Motor neuron (in vitro differentiated cells): Measurements from ENCODE around the gene ZCWPW1. TPM values are rescaled to one million over a fixed set of nuclear protein-coding genes. Genes with fewer than 3 reads are reported as not detected.

Experiments
- ATAC-seq, 8 experiments: fragments of 200-7000 bp; cut with Tn5 transposase; replicated peaks in 6 of 8; 2 replicates each; pipeline ENCODE4 v1.8.0; 2021; ENCODE audit warnings: mild to moderate bottlenecking in 8 of 8, moderate library complexity in 8 of 8
- H3K27ac ChIP-seq, 2 donors: fragments of 250-450 bp; sonication (Bioruptor Pico); 2 replicates each; pipeline ENCODE4 v1.9.0; 2021; ENCODE audit warnings: antibody characterized with exemption in 2 of 2, mild to moderate bottlenecking in 2 of 2, moderate library complexity in 1 of 2
- H3K4me1 ChIP-seq, 2 donors: fragments of 250-450 bp; sonication (Bioruptor Pico); replicated peaks in 1 of 2; 2 replicates each; pipeline ENCODE4 v1.6.1; 2021; ENCODE audit warnings: antibody characterized with exemption in 2 of 2, mild to moderate bottlenecking in 2 of 2, moderate library complexity in 1 of 2
- H3K4me3 ChIP-seq, 5 donors: fragments of 250-450 bp; sonication (Bioruptor Pico); 2 replicates each; pipeline ENCODE4 v1.9.0; 2021; ENCODE audit warnings: antibody characterized with exemption in 5 of 5, mild to moderate bottlenecking in 5 of 5, moderate library complexity in 4 of 5
- WGBS, 10 experiments: fragments of 450-650 bp; shearing (Covaris generic); methylation state at CpG; one replicate each; pipeline ENCODE4 v1.0.0; 2022; 5-methylcytosine and 5-hydroxymethylcytosine counted together
- in situ Hi-C, 9 experiments: fragments of 400-800 bp; cut with MboI; loops; one replicate each; pipeline ENCODE4 v1.15.0; 2021; ENCODE audit warnings: low sequenced_read_pairs in 9 of 9, low pct_unique_long_range_greater_than_20kb in 2 of 9; ENCODE audit not compliant: unreplicated experiment in 9 of 9
- total RNA-seq, 8 experiments: library from RNA; unstranded; fragments of 300-600 nt; gene quantifications; 2 replicates each; pipeline versions ENCODE4 v1.2.3 to v1.2.4, GENCODE V29; 2022

ZCWPW1 gene
- total RNA-seq, 8 experiments from 2014 or later = 2.2 to 12.3 (median 3.5) TPM

DNA sequence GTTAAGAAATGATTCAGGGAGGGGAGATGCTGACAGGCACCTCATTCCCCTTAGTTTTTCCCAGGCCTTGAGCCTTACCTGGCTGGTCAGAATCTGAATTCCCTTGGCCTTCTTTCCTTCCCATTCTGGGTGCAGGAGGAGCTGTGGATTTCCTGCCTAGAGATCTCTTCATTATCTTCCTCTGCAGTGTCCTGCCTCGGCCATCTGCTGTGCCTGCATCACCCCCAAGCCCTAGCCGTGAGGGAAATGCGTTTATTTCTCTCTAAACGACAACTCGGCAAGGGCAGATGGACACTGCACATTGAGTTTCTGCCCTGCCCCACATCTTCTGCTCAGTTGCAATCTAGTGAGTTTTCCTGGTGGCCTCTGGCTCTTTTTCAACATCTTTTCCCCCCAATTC lies 26.7 kb downstream of the ZCWPW1 start:
- peak in 1 of 8 experiments; percentile 18 for ATAC-seq
- WGBS, 10 experiments = 40 to 100% (median 73%) methylated on average over 1 to 5 of the region's 5 CpGs; no CpG with 5 or more reads in 4 of the 10 experiments
- H3K4me1 ChIP-seq = peaks cover 0 to 13% of the 10 kb centered on the region in 2 donors
- in situ Hi-C loops = no loop called here
- H3K27ac ChIP-seq = no peak overlapping the region
- H3K4me3 ChIP-seq = no peak overlapping the region

DNA sequence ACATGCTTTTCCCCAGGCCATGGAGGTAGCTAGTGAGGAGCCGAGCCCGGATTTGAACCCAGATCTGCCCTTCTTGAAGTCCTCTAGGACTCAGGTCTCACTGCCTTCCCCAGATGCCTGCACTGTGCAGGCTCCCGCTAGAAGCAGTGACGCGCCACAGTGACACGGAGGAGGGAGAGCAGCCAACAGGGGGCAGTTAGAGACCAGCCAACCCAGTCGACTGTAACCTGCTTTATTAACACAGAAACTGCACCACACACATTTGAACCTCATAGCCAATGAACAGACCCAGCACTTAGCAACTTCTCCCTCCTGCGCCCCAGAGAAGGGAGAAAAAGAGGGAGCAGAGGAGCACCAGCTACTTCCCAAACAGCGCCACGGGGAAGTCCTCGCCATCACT lies 27.8 kb downstream of the ZCWPW1 start:
- H3K27ac ChIP-seq = no peak overlapping the region
- WGBS, 10 experiments = 13 to 100% (median 80%) methylated on average over 1 to 3 of the region's 11 CpGs; no CpG with 5 or more reads in 5 of the 10 experiments
- H3K4me3 ChIP-seq = no peak overlapping the region
- H3K4me1 ChIP-seq = peaks cover 0 to 13% of the 10 kb centered on the region in 2 donors
- ATAC-seq = peak in 6 of 8 experiments; percentile 59 to 83 (median 75)
- in situ Hi-C loops = no loop called here

DNA sequence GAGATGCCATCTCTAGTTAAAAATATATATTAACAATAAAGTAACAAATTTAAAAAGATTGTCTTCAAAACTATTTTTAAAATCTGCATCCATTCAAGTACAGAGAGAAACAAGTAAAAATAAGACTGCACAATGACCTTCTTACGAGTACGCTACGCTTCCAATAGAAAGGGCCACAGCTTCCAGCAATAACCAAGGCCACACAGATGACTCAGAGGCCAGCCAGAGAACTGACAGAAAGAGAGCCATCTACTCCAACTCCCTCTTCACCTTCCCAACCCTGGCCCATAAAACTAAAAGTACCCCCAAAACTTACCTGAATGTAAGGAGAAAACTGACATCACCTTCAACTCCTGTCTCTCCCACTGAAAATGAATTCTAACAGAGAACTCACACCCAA lies 28.5 kb downstream of the ZCWPW1 start:
- Histone ChIP-seq H3K4me1 (peaks cover 0 to 13% of the 10 kb centered on the region in 2 donors), H3K4me3 (no peak overlapping the region), H3K27ac (no peak overlapping the region)
- WGBS, 10 experiments = 84 to 100% (median 96%) methylated on average over 1 to 3 of the region's 3 CpGs; no CpG with 5 or more reads in 4 of the 10 experiments
- in situ Hi-C loops = no loop called here
- ATAC-seq = no peak

DNA sequence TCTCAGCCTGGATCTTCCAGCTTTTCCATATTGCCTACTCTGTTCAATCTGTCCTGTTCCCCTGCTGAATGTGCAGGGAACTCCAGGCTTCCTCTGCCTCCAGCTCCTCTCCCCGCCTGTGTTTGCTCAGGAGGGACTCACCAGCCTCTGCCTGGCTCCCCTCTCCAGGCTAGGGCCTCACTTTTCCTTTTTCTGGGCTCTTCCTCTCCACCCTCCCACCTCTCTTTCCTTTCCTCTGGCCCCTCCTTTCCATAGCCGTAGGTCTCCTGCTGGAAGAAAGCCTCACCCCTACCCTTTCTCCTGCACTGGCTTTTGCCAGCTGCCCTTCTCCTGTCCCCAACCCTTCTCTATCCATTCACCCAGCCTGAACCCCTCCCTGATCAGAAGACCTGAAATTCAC lies 30.3 kb downstream of the ZCWPW1 start:
- 17 to 90% (median 33%) methylated on average over 1 to 2 of the region's 2 CpGs; no CpG with 5 or more reads in 3 of the 10 experiments for WGBS, 10 experiments
- Histone ChIP-seq H3K4me3 (no peak overlapping the region), H3K27ac (no peak overlapping the region), H3K4me1 (peaks cover 0 to 13% of the 10 kb centered on the region in 2 donors)
- in situ Hi-C loops = no loop called here
- ATAC-seq = peak in 5 of 8 experiments; percentile 58 to 73 (median 67)

DNA sequence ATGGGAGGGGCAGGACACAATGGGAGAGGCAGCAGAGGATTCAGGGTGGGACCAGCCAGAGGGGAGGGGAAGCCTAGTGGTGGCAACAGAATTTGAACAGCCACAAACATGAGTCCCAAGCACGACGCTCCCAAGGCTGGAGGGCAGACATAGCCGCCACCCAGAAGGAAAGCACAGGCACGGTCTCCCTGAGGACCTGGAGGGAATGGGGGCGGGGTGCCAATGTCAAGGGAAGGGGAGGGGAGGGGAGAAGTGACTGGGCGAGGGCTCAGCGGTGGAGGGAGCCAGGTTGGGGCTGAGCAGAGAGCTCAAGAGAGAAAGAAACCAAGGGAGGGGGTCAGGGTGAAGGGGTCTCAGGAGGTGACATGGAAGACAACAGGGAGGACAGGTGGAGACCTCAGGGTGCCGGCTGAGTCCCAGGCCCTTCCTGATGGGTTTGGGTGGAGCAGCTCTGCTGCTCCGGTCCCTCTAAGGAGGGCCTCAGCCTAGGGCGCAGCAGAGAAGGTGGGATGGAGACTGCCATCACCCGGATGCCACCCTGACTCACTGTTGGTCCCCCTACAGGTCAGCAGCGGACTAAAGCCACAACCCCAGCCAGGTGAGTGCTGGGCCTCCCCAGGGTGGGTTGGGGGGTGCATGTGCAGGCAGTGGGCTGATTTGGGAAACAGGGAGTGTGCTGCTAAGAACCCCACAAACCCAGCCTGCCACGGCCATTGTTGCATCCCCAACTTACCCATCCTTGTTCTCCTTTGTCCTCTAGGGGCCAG lies 31.0 kb downstream of the ZCWPW1 start:
- H3K4me1 ChIP-seq = peaks cover 0 to 13% of the 10 kb centered on the region in 2 donors
- no peak overlapping the region for H3K27ac ChIP-seq
- H3K4me3 ChIP-seq = no peak overlapping the region
- in situ Hi-C loops = no loop called here
- peak; percentile 11 to 96 (median 25) for ATAC-seq
- 57 to 100% (median 80%) methylated on average over 1 to 4 of the region's 13 CpGs; no CpG with 5 or more reads in 6 of the 10 experiments for WGBS, 10 experiments

DNA sequence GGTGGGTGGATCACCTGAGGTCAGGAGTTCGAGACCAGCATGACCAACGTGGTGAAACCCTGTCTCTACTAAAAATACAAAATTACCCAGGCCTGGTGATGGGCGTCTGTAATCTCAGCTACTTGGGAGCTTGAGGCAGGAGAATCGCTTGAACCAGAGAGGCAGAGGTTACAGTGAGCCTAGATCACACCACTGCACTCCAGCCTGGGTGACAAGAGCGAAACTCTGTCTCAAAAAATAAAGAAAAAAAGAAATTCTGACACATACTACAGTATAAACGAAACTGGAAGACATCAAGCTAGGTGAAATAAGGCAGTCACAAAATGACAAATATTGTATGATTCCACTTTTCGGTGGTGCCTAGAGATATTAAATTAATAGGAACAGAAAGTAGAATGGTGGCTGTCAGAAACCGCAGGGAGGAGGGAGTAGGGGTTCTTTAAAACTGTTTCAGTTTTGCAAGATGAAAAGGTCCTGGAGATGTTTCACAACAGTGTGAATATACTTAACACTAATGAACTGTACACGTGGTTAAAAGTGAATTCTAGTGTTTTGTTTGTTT lies 32.0 kb downstream of the ZCWPW1 start:
- WGBS, 10 experiments = 35 to 83% (median 71%) methylated on average over 1 to 8 of the region's 9 CpGs
- Histone ChIP-seq H3K4me3 (no peak overlapping the region), H3K4me1 (peaks cover 0 to 10% of the 10 kb centered on the region in 2 donors), H3K27ac (no peak overlapping the region)
- in situ Hi-C loops = no loop called here
- peak in 2 of 8 experiments; percentile 43 to 53 for ATAC-seq

DNA sequence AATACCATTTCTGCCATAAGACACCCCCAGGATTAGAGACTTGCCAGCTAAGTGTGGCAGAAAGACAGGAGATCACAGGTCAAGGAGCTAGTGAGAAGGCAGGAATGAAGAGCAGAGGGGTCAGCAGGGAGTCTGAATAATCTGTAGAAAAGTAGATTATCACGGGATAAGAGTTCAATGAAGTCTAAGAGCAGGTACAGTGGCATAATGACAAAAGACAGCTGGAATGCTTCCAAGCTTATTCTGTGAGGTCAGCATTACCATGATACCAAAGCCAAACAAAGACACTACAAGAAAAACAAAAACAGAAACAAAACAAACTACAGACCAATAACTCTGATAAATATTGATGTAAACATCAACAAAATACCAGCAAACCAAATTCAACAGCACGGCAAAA lies 34.4 kb downstream of the ZCWPW1 start:
- in situ Hi-C loops = no loop called here
- no peak for ATAC-seq

DNA sequence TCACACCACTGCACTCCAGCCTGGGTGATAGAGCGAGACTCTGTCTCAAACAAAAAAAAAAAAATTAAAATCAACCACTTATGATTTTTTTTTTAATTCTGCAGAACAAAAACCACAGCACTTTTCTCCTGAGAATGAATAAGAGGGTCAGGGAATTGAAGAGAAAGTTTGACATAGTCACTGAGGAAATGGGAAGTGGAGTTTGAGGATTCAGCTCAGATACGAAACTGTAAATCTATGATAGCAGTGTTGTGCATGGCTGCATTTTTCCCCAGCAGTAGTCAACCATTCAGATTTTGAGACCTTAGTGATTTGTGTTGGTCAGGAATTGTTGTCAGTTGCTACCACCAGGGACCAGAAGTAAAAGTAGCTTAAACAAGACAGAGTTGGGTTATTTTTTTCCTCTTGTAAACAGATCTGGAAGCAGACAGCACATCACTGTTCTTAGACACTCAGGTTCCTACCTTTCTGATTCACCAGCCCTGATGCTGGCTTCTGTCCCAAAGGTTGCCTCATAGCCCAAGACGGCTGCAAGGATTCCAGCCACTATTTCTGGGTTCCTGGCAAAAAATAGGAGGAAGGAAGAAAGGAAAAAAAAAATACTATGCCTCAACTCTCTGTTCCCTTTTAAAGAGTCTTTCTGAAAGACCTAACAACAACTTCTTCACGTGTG lies 35.1 kb downstream of the ZCWPW1 start:
- in situ Hi-C loops = no loop called here
- Histone ChIP-seq H3K27ac (no peak overlapping the region), H3K4me3 (no peak overlapping the region), H3K4me1 (peaks cover 0 to 17% of the 10 kb centered on the region in 2 donors)
- 29 to 100% (median 75%) methylated on average over 1 to 4 of the region's 4 CpGs; no CpG with 5 or more reads in 1 of the 10 experiments for WGBS, 10 experiments
- no peak for ATAC-seq

More for the DNA sequence above, 34.4 kb downstream of the ZCWPW1 start:
- WGBS, 10 experiments = 36 to 100% (median 71%) methylated on average over 1 to 2 of the region's 2 CpGs; no CpG with 5 or more reads in 1 of the 10 experiments
- no peak overlapping the region for H3K27ac ChIP-seq
- H3K4me1 ChIP-seq = peaks cover 0 to 19% of the 10 kb centered on the region in 2 donors
- no peak overlapping the region for H3K4me3 ChIP-seq

DNA sequence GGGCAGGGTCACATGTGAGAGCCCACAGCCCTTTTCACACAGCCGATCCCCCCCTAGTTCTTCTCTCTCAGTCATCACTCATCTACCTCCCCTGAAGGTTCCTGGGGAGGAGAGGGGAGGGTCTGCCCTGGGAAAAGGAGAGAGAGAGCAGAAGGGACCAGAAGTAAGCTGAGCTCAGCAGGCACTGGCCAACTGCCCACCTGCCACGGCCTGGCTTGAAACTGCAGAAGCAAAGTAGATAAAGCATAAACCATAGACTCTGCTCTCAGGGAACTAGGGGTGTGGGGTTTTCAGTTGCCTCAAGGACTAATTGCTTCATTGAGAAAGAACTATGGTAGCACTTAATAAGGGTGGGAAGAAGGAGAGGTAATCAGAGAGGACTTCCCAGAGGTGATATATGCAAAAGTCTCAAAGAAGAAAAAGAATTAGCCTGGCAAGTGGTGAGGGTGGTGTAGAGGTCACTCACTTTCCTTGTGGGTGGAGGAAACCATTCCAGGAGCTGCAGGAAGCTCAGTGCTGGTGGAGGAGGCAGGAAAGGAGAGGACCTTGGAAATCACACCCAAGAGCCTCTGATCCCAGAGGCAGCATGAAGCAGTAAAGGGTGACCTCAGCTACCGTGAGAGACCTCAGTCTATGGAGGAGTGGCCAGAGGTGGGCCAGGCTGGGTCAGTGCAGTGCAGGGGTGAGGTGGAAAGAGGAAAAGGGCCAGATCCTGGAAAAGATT lies 38.1 kb downstream of the ZCWPW1 start:
- in situ Hi-C loops = no loop called here
- peaks cover 0 to 9% of the 10 kb centered on the region in 2 donors for H3K4me1 ChIP-seq
- 0 to 67% (median 40%) methylated on average over 1 to 2 of the region's 3 CpGs; no CpG with 5 or more reads in 5 of the 10 experiments for WGBS, 10 experiments
- H3K27ac ChIP-seq = no peak overlapping the region
- ATAC-seq = peak in 3 of 8 experiments; percentile 15 to 56 (median 52)
- H3K4me3 ChIP-seq = no peak overlapping the region

DNA sequence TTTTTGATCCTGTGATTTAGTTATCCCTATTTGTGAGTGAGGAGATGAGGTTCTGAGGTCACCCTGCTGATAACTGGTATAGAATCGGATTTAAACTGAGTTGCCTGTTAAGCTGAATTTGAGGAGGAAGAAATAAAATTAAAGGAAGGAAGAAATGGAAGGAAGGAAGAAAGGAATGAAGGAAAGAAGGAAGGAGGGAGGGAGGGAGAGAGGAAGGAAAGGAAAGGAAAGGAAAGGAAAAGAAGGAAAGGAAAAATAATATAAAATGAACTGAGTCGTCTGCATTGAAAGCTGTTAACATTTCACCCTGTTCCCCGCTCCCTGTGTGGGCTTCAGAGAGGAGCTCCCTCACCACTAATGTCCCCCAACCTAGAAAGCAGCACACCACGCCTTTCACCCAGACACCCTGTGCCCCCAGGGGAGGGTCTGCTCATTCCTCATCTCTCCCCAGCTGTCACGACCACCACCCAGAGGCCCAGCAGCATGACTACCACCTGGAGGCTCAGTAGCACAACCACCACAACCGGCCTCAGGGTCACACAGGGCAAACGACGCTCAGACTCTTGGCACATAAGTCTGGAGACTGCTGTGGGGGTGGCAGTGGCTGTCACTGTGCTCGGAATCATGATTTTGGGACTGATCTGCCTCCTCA lies 38.9 kb downstream of the ZCWPW1 start:
- WGBS, 10 experiments = 47 to 90% (median 69%) methylated on average over 1 to 7 of the region's 9 CpGs
- no peak overlapping the region for H3K4me3 ChIP-seq

DNA sequence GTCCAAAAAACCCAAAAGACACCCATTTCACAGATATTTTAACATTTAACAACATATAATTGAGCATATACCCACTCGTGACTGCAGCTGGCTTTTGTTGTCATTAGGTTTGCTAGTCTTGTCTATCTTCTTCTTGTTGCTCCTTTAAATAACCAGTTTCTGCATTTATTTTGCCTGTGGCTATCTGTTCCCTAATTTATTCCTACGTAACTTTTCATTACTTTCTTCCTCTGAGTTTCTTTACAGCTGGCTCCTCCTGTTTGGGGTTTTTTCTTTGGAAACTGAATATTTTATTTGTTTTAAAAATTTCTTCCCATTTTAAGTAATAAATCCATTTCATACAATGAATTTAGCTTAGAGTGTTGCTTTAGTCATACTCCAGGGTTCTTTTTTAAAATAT lies 40.8 kb downstream of the ZCWPW1 start:
- Histone ChIP-seq H3K27ac (no peak overlapping the region), H3K4me1 (peaks cover 0 to 9% of the 10 kb centered on the region in 2 donors), H3K4me3 (no peak overlapping the region)
- 8 to 100% (median 79%) methylated on average over 1 to 2 of the region's 2 CpGs for WGBS, 10 experiments
- in situ Hi-C loops = no loop called here
- ATAC-seq = peak in 3 of 8 experiments; percentile 67 to 71 (median 70)

More for the DNA sequence above, 38.9 kb downstream of the ZCWPW1 start:
- in situ Hi-C loops = no loop called here
- no peak overlapping the region for H3K27ac ChIP-seq
- ATAC-seq = no peak
- H3K4me1 ChIP-seq = peaks cover 0 to 9% of the 10 kb centered on the region in 2 donors

DNA sequence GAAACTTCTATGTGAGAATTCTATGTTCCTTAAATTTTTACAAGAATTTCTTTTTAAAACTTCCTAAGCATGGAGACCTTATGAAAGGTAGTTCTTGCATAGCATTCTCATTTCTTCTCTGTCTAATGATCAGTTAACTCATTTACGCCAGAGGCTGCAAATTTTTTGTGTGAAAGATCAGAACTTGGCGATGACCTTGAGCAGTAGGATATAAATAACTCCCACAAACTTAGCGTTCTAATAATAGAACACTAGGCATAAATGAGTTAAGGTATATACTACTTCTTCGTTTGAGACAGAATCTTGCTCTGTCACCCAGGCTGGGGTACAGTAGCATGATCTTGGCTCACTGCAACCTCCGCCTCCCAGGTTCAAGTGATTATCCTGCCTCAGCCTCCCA lies 41.6 kb downstream of the ZCWPW1 start:
- no peak overlapping the region for H3K27ac ChIP-seq
- in situ Hi-C loops = no loop called here
- 30 to 96% (median 70%) methylated on average over 2 to 5 of the region's 5 CpGs; no CpG with 5 or more reads in 2 of the 10 experiments for WGBS, 10 experiments
- H3K4me3 ChIP-seq = no peak overlapping the region
- no peak for ATAC-seq
- H3K4me1 ChIP-seq = peaks cover 0 to 9% of the 10 kb centered on the region in 2 donors
